Spleen (tissue), 7 donors: ENCODE data around the gene TRABD2B.

ENCODE experiments used
- POLR2A ChIP-seq, 3 donors: fragments of 450-650 bp; IDR thresholded peaks; one replicate each; pipeline ENCODE4 v1.5.1; 2017; ENCODE audit warnings: antibody characterized with exemption in 3 of 3, mild to moderate bottlenecking in 1 of 3
- TF ChIP-seq, protein P1 (sequence below), 11 experiments: fragments of 200-600 bp in 7 of 11; fragments of 450-650 bp in 4 of 11; sonication (generic) in 4 of 11; IDR thresholded peaks in 8 of 11; conservative IDR thresholded peaks in 3 of 11; 1 replicate in 7 of 11; 2 replicates in 4 of 11; pipeline versions ENCODE4 v1.4.0 to v1.8.0; 2016 to 2021; ENCODE audit warnings: antibody characterized with exemption in 11 of 11, inconsistent platforms in 4 of 11, mild to moderate bottlenecking in 1 of 11
- donor health status: DM: no; HTN: no; CAD: no; lungs with moderate emphysema.
- donor health status: DM: no; HTN: no; CAD: no.
- donor health status: DM: no; HTN: no; CAD: no.

GRCh38 chr1:47766832-47767740 is 230.1 kb downstream of the TRABD2B start:
- TF ChIP-seq POLR2A (IDR thresholded peaks at IDR 0.05) = no peak
- TF ChIP-seq, protein P1, sequence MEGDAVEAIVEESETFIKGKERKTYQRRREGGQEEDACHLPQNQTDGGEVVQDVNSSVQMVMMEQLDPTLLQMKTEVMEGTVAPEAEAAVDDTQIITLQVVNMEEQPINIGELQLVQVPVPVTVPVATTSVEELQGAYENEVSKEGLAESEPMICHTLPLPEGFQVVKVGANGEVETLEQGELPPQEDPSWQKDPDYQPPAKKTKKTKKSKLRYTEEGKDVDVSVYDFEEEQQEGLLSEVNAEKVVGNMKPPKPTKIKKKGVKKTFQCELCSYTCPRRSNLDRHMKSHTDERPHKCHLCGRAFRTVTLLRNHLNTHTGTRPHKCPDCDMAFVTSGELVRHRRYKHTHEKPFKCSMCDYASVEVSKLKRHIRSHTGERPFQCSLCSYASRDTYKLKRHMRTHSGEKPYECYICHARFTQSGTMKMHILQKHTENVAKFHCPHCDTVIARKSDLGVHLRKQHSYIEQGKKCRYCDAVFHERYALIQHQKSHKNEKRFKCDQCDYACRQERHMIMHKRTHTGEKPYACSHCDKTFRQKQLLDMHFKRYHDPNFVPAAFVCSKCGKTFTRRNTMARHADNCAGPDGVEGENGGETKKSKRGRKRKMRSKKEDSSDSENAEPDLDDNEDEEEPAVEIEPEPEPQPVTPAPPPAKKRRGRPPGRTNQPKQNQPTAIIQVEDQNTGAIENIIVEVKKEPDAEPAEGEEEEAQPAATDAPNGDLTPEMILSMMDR (IDR thresholded peaks at IDR 0.05 in 8 of 11, conservative IDR thresholded peaks at IDR 0.05 in 3 of 11) = no peak
